ENCODE results near the gene ANTXR1. TPM values are rescaled to one million over a fixed set of nuclear protein-coding genes. Genes with fewer than 3 reads are reported as not detected.

ANTXR1 gene
- polyA plus RNA-seq, 5 donors, result 67.4 to 94.1 (median 86.4) TPM

DNA sequence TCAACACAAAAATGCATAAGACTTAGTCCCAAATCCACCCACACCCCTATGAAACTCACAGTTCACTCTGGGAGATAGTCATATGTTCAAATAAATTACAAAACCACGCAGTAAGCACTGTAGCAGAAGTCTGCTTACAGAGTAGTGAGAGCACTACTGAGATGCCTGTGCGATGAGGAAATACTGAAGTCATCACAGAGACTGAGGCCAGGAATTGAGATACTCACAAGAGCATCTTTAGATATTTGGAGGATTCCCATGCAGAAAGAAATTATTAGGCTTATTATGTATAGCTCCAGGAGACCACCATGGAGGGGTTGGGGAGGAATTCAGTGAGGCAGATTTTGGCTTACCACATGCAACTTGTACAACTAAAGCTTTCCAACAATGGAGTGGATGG lies 82.3 kb downstream of the ANTXR1 start:
- DNase-seq, result no peak

DNA sequence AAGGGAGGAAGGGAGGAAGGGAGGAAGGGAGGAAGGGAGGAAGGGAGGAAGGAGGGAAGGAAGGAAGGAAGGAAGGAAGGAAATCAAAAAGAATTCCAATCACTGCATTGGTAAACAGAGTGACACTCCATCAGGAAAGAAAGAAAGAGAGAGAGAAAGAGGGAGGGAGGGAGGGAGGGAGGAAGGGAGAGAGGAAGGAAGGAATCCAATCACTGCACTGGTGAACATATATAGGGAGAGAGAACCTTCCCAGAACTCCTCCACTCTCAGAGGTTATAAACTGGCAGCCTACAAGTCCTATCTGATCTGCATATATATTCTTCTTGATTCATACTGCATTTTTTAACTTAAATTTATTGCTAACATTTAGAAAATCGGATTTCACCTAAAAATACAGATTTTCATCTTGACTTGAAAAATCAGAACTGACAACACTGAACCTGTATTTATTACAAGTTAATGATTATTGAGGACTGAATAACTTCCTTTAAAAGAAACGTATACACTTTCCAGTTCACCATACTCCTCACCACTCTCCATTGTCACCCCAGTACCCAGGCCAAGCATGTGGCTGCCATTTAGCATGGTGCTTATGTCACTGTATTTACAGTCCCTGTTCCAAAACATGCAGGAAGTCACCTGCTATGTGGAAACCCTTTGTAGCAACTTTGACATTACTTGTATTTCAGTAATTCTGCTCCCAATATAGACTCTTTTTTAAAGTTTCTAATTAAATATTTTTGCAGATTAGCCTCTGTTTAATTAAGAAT lies 83.5 kb downstream of the ANTXR1 start:
- no peak for DNase-seq

DNA sequence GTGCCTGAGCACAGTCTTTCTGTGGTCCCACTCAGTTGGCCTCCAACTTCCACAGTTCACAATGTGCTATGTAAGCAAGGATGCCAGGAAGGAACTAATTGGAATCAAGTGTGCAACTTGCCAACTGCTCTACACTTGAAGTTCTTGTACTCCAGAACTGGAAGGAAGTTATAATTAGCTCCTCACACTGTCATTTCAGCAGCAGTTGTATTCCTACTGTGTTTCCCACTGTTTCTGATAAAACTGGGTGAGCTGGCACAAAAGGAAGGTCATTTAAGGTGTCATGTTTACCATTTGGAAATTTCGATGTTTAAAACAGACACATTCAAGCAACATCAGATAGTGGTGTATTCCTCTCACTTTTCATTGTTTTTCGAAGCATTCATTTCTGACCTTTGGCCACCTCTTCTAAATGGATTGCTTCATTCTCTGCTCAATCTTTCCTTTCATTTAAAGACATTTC lies 84.2 kb downstream of the ANTXR1 start:
- no peak for DNase-seq

DNA sequence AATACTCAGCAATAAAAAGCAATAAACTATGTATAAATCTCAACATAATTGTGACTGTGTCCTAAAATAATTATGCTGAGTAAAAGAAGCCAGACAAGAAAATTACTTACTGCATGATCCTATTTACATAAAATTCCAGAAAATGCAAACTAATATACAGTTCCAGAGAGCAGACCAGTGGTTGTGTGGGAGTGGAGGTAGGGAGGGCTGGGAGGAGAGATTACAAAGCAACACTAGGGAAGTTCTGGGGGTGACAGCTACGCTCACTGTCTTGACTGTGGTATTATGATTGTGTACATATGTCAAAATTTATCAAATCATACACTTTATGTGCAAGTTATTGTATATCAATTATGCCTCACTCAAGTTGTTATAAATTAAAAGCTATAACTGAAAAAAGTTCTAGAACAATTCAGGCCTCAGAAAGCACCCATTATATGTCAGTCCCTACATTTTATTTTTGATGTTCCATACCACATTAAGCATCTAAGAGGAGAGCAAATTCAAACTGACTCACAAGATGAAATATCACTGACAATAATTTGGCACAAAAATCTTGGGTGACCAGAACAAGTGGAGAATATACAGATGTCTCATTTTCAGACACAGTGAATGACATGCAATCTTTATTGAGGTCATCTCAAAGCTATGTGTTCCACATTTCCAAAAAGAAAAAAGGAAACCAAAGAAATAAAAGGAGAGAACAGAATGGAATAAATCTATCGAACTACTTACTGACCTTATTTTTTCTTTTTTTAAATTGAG lies 85.1 kb downstream of the ANTXR1 start:
- DNase-seq, result no peak

DNA sequence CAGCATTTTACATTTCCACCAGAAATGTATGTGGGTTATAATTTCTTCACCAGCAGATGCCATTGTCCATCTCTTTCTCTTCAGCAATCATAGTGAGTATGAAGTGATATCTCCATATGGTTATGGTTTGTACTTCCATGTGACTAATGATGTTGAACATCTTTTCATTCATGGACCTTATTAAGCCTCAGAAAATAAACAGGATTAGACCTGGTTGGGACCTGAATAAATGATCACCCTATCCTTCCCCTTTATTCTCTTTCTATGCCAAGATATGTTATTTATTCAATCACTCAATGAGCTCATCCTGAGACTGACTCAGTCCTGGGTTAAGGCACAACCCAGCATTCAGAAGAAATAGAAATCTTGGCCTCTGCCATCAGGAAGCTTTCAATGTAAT lies 86.6 kb downstream of the ANTXR1 start:
- DNase-seq, result no peak

DNA sequence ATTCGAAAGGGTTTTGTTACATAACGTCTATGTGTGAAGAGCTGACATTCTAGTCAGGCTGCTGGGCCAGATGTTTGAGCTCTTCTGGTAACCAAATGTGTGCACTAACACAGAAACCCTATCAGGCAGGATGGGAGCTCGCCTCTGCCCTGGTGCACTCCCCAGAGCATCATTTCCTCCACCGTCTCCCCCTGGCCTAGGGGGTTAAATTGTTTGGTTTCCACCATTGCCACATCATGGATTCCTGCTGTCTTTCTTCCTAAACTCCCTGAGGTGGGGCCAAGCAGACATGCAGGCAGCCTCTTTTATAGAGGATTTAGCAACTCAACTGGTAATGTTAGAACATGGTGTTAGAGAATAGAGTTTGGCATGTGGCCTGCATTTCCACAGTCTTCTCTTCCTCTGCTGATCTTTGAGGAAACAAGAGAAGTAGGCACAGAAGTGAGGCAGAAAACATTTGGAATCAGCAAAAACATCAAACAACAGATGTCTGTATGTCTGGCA lies 87.3 kb downstream of the ANTXR1 start:
- DNase-seq, result no peak

DNA sequence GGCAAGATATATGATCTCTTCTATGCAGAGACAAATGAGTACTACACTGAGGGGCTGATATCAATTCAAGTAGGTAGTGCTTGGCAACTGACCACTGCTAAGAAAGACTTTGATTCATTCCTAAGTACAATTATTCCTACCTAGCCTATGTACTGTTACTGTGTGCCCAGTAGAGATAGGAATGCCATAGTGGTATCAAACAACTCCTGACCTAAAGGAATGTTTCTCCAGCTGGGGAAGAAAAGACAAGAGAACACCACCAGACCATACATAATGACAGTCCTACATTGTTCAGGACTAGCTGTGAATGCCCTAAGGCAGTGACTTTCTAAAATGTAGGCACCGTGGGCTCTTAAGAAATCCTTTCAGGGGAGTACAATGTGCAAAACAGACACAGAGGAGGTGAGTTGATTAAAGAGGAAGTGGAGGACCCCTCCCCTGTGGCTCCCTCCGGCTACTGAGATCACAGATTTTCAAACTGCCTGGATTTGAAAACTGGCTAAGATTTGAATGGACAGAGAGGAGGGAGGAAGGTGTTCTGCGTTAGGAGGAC lies 89.1 kb downstream of the ANTXR1 start:
- no peak for DNase-seq

DNA sequence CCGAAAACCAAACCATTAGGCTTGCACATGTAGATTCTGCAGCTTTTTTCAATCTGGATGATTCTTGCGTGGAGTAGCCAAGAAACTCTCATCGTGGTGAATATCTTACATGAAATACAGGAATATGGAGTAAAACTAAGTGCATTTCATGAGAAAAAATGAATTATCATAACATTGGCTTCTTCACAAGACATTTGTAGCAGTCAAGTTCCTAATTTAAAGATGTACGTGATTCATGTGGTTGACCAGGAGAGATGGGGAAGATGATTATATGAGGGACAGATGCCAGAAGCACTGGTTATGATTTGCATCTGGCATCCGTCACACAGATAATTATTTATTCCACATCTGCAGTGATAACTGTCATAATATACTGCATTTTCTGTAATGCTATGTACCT lies 90.4 kb downstream of the ANTXR1 start:
- no peak for DNase-seq

DNA sequence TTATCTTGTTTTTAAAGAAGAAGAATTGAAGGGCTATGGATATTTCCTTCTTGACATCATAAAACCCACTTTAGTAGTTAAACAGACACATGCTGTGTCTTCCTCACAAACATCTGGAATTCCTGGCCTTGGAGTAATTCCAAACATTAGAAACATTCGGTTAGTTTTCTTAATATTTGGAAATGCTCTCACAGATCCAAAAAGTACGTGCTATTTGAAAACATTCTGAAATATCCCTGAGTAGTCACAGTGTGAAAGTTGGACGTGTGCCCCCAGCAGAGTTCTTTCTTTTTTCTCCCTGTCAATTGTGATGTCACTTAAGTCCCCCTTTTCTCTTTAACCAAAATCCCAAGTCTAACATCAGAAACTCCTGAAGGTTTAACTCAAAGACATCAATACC lies 91.3 kb downstream of the ANTXR1 start:
- DNase-seq, result no peak

DNA sequence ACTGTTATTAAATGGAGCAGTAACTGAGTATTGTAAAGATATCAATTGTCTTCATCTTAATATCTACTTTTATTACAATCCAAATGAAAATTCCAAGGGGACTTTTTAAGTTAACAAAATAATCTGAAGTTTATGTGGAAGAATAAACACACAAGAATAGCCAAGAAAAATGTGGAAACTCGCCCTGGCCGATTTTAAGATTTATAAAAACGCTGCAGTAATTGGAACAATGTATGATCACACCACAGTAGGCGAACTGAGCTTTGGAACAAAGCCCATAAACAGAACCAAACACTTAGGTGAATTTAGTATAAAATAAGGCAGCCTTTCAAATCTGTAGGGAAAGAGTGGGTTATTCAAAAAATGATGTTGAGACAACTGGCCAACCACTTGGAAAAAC lies 96.3 kb downstream of the ANTXR1 start:
- no peak for DNase-seq

DNA sequence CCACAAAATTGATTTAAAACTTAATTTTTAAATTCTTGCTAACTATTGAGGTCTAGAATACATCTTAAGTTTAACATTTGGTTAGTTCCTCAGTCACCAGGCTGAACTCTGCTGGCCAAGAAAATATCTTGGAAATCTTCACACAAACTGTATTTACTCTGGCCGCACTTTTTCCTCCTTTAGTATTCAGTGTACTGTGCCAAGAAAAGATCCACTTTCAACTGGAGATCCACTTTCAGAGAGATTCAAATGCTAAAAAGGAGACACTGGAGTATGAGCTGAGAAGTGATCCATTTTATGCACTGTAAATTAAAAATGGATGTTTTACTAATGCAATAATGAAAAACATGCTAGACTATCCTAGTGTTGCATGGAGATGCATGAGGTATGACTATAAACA lies 98.1 kb downstream of the ANTXR1 start:
- peak in 1 of 2 donors; percentile 60 for DNase-seq

DNA sequence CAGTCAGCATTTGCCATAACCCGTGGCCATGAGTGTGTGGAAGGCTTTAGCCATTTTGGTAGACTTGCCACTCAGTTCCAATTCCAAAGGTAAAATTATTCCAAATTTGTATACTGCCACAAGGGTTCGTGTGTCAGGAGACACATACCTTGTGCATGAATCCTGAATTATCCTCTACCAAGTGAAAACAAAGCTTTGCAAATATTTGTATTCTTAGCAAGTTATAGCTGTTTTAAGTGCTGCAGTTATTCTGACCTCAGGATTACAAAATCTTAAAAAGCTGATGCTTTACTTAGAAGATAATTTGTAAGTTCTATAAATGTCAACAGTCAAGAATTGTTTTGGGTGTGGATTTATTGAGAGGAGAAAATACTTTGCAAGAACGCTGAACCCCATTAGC lies 100.6 kb downstream of the ANTXR1 start:
- no peak for DNase-seq

DNA sequence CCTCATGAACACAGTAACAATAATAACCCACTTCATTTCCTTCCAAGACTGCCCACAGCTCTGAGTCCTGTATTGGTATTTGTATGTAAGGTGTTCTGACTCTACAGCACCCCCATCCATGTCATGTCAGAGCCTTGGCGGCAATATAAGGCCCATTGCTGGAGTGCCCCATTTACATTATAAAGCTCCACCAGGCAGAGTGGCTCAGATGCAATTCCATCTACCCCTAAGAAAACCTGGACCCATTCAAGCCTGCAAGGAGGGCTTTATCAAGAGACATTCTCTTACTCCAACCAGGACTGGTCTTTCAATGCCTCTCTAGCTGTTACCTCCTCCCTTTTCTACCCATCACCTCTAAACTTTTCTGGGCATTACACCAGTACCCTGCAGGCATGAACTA lies 101.6 kb downstream of the ANTXR1 start:
- no peak for DNase-seq

DNA sequence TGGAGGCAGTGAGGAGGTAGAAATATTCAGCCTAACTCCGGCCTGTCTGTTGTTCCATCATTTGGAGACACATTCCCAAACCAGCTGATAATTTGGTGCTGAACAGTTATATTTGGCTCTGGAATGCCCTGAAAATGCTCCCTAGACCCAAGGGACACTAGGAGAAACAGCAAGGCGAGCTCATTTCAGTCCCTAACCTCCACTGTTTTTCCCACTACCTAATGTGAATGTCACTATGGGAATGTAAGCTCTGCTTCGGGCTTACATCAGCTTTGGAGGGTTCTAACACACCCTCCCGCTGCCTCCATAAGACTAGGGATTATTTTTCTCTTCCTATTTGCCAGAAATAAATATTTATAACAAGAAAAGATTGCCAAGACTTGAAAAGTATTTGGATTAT lies 103.5 kb downstream of the ANTXR1 start:
- no peak for DNase-seq

DNA sequence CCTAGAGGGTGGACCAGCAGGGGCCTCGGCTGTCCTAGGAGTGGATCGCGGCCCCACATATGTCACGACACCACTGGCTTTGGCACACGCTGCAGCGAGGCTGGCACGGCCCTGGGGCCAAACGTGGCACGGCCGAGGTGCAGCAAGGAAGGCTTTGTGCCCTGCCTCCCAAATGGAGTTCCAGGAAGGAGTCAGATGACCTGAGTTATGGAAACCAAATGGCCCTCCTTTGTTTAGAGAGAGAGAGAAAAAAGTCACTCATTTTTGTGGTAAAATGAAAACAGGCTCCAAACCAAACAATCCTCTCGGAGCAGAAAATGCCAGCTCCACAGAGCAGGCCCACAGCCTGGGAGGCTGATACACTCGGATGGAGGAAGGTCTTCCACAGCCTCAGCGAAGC lies 105.6 kb downstream of the ANTXR1 start:
- no peak for DNase-seq

DNA sequence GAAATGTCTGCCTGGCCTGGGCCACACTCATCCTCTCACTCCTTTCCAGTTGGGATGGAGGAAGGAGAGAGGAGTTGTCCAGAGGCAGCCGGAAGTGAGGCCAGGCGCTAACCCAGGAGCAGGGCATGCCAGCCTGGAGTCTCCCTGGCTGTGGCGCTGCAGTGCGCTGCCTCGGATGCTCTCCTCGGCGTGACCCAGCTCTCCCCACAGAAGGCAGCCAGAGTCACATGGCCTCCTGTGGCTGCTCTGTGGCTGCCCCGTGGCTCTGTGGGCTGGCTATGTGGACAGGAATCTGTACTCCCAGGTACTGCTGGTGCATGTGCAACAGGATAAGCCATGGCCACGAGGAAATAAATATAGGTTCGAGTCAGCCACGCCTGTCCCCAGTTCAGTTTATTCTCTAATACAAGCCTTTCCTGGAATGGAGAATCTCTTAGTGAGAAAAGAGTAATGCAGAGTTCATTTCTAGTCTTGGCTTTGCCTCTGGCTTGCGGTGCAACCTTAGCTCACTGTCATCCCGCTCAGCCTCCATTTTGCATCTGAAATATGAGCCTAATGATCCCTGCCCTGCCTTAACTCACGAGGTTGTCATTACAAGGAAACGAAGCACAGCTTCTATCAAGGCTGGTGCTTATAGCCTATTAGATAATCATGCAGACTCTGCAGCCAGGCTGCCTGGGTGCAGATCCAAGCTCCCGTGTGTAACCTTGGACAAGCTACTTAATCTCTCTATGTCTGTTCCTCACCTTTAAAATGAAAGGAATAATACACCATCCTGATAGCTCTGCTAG lies 106.3 kb downstream of the ANTXR1 start:
- no peak for DNase-seq

DNA sequence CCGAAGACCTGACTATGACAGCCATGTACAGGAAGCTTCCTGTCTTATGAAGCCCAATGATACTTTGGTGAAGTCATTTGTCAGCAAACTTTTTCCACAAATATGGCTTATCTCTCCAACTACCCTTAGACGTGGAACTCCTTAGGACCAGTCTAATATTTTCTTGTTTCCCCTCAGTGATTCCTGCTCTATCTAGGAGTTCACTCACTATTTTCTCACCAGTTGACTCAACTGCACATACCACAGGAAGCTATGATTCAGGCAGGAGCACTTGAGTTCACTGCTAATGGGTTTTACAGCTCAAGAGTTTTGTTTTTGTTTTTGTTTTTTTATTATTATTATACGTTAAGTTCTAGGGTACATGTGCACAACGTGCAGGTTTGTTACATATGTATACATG lies 109.3 kb downstream of the ANTXR1 start:
- no peak for DNase-seq

DNA sequence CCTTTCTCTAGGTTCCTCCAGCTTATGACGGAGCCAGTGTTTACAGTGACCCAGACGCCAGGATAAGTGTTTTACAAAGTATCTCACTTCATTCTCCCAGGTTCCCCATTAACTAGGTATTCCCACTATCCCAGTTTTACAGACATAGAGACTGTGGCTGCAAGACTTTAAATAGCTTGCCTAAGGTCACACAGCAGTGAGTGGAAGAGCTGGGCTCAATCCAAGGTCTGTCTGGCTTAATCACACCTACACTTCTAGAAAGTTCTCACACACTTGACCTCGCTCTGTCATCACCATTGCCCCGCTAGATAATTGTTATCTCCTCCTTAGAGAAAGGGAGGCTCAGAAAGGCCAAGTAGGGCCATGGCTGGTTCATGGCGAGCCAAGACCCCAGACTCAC lies 110.2 kb downstream of the ANTXR1 start:
- no peak for DNase-seq

DNA sequence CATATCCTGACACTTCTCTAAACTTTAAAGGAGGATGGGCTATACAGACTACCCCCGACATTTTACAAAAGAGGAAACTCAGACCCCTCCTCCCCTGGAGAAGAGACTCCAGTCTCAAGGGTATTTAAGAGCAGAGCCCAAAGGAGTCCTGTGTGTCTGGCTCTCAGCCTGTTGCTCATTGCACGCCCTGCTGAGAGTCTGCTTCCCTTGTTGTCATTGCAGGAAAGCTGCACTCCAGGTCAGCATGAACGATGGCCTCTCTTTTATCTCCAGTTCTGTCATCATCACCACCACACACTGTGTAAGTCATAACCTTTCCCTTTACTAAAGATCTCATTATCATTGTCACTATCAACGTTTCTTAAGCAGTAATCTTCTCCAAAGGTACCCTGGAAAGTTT lies 111.4 kb downstream of the ANTXR1 start:
- DNase-seq, result no peak

DNA sequence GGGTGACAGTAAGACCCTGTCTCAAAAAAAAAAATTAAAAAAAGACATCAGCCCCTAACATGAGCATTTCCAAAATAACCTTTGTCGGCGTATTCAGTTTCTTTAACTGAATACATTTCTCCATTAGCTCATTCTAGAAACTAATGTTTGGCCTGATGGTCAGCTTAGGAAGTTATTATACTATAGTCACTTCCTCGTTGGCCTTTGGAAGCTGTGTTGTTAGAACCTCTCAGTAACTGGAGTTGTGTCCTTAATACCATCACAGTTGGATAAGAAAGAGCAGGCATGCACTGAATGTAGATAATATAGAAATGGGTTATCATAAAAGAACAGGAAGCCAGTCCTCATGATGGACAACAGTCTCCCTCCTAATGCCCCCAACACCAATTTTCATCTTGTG lies 112.8 kb downstream of the ANTXR1 start:
- DNase-seq, result no peak

DNA sequence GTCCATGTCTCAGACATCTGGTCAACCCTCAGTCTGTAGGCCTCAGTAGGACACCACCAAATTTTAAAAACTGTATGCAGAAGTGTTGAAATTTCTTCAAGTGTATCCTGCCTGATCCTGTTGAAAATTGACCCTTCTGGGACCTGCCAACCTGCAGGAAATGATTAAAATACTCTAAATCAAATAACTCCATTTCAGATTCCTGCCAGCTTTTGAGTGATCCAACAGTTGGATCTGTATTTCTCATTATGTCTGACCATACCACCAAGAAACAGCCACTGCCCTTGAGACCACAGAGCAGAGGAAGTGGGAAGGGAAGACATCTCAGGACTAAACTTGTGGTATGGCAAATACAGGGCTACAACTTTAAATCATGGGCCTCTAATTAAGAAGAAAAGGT lies 113.4 kb downstream of the ANTXR1 start:
- no peak for DNase-seq

DNA sequence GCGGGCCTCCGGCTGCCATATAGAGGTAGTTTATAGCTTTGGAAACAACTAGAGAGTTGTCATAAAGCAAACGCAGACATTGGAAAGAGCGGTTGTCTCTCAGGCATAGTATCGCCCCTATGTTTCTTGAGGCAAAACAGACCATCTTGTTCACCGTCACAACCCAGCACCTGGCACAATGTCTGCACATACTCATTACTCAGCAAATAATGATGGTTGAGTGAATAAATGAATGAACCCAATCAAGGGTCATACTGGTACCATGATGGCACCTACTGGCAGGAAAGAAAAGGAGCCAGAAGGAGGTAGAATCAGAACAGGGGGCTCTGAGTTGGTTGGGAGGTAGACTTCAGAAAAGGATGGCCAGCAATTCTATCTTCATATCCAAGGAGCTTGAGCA lies 118.5 kb downstream of the ANTXR1 start:
- DNase-seq, result no peak

Measured in right lung (tissue), 5 donors.